Stimulated activated CD8-positive, alpha-beta memory T cell treated with anti-CD3 and anti-CD28 coated beads, Interleukin-4, amount 100 ng/mL, for 1 hour (primary cell): ENCODE data around the gene C1orf56.
"Not testable (repeated sequence)": the region's sequence is repeated elsewhere in the genome, so short reads cannot be mapped to it uniquely, and the experiment has no call there.

Experiments
- DNase-seq, 2 donors: peaks; one replicate each; pipeline ENCODE4 v3.0.0-alpha.2; 2020; ENCODE audit warnings: low read depth in 2 of 2, low spot score in 1 of 2

The C1orf56 gene

DNA sequence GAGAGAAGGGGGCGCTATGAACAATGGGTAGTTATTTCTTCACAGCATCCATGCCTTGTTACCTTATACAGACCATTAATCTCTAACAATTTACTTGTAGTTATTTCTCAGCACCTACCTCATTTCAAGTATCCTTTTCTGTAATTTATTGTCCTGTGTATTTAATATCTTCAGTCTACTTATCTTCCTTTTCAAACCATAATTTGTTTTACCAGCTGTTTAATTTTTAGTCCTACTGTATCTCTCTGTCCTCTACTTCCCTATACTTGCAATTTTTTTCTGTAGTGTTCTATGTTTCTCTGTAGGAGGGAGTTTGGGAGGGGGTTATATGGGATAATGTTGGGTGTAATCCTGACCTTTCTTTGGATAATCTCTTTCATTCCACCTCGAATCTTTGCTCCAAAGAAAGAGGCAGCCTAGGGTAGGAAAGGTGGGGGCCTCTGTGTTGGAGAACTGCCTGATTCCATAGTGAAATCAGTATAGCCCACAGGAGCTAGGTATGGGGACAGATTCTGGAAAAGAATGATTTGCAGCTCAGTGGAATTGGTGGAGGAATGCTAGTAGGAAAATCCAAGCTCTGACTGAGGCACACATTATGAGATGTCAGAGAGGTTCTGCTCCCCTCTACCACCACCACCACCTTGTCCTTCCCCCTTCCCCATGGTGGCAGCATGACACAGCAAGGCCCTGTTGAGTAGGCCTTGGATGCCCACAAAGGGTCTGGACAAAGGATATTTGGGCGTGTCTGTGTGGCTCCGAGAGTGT lies 13.3 kb downstream of the C1orf56 start:
- DNase-seq = no peak

DNA sequence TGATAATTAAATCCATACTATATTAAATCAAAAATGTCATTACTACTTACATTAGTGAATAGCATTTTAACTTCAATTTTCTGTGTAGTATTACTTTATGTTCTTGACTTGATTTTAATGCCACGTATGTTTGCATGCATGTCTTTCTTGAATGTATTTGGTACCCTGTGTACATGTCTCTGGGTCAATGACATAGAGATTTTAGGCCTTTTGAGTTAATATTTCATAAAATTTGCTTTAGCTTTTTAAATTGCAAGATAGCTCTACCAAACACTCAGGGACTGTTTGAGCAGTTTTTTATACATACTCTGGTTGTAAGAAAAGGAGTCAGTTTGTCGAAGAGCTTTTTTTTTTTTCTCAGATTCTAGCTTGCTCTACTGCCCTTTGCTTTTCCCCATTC lies 14.2 kb downstream of the C1orf56 start:
- no peak for DNase-seq

DNA sequence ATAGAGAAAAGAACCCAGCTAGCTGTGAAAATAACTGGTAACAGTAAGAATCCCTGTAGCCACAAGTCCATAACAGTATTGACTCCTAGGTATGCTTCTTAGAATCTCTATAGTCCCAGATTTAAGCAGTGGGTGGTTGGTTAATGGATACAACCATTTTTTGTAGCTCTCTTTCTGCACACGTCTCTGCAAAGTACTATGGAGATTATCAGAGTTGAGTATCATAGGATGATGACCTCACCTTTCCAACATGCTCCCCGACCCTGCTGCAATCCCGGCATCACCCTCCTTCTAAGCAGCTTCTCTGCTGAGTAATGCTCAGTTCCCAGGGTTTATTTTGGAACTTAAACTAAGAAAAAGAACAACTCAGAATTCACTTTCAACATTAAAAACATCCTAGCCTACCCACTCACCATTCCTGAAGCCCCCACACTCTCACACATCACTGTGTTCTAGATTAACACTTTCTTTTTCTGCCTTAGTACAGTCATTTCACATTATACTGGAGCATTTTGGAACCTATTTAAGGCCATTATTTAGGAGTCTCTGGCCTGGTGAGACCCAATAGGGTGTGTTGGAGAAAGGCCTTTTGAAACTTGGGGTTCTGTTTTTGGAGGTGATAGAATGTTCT lies 15.3 kb downstream of the C1orf56 start:
- DNase-seq = no peak

DNA sequence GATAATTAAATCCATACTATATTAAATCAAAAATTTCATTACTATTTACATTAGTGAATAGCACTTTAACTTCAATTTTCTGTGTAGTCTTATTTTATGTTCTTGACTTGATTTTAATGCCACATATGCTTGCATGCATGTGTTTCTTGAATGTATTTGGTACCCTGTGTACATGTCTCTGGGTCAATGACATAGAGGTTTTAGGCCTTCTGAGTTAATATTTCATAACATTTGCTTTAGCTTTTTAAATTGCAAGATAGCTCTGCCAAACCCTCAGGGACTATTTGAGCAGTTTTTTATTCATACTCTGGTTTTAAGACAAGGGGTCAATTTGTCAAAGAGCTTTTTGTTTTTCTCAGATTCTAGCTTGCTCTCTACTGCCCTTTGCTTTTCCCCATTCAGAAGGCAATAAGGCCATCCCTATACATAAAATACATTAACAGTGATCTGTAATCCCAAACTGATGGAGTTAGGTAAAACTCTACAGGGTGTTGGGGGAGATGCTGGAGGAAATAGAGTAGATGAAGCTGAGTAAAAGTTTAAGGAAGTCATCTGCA lies 17.6 kb downstream of the C1orf56 start:
- no peak for DNase-seq

DNA sequence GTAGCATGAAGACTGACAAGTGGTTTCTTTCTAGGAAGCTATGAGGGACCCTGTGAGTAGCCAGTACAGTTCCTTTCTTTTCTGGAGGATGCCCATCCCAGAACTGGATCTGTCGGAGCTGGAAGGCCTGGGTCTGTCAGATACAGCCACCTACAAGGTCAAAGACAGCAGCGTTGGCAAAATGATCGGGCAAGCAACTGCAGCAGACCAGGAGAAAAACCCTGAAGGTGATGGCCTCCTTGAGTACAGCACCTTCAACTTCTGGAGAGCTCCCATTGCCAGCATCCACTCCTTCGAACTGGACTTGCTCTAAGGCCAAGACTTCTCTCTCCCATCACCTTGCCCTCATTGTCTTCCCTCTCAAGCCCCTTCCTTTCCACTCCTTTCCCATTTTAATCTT lies 19.6 kb downstream of the C1orf56 start:
- DNase-seq = no peak

DNA sequence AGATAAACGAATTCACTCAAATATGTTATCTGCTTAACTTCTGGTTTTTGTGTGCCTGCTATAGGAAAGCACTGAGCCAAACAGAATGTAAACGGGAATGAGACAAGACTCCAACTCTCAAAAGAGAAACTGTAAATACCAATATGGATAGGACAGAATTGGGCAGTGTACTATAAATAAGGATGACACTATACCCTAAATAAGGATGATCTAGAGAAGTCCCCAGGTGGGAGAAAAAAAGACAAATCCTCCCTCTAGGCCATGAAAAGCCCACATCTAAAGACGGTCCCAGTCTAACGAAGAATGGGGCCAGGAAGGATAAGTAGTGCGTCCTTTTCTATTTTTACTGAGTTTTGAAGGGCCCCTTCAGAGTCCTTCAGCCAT lies 21.5 kb downstream of the C1orf56 start:
- DNase-seq = no peak

DNA sequence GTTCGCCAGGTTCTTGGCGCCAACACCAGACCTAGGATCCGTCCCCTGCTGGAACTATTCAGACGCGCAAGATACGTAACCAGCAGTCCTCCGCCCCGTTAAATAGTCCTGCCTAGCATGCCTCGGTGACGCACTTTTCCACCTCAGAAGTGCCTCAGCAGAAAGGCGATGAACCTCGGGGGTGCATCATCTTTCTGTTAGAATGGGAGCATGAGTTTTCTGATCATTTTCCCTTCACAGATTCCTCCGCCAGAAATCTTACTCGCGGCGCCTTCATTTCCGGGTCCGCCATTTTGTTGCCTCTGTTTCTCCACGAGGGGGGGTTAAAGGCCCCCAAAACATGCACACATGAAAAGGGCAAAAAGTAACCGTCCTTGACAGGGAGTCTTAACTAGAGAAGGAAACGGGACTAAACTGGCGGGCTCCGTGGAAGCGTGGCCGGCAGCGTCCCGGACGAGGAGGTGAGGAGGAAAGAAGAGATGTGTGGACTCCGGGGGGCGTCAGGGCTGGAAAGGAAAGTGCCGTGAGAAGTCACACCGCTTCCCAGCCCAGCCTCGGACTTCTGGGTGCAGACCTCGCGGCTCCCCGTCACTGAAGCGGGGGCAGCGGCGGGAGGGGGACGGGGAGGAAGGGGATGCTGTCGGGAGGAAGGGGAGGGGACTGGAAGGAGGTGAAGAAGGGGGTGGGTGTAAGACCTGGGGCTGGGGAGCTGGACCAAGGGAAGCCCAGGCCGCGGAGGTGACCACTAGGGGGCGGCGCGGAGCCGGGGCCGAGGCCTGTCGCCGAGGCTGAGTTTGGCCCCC lies 23.1 kb downstream of the C1orf56 start, which contains the start of gene GABPB2:
GABPB2 (plus strand) TSS at position 288 of the 803 bp plus-strand sequence. CDS start 17,429 bp downstream, outside the sequence.
- DNase-seq = peak; percentile 63 to 71

DNA sequence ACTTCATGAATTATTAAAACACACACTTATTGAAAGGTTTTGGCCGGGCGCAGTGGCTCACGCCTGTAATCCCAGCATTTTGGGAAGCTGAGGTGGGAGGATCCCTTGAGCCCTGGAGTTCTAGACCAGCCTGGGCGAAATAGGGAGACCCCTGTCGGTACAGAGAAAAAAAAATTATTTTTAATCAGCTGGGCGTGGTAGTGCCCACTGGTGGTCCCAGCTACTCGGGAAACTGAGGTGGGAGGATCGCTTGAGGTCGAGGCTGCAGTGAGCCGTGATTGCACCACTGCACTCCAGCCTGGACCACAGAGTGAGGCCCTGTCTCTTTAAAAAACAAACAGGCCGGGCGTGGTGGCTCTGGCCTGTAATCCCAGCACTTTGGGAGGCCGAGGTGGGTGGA lies 24.7 kb downstream of the C1orf56 start:
- no peak for DNase-seq

DNA sequence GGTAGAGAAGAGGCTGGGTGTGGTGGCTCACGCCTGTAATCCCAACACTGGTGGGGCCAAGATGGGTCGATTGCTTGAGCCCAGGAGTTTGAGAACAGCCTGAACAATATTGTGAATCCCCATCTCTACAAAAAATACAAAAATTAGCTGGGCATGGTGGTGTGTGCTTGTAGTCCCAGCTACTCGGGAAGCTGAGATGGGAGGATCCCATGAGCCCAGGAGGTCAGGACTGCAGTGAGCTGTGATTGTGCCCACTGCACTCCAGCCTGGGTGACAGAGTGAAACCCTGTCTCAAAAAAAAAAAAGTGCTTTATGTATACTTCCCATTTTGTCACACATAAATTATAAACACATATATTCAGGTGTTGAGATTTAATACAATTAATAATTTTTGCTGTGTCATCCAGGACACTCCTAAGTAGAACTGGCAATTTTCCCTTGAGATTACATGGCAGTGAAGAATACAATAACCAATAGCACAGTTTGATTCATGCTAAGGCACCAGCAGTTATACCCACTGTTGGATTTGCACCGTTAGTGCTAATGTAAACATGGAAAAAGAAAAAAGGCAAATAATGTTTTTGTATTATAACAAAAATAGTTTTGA lies 38.5 kb downstream of the C1orf56 start:
- no peak for DNase-seq

DNA sequence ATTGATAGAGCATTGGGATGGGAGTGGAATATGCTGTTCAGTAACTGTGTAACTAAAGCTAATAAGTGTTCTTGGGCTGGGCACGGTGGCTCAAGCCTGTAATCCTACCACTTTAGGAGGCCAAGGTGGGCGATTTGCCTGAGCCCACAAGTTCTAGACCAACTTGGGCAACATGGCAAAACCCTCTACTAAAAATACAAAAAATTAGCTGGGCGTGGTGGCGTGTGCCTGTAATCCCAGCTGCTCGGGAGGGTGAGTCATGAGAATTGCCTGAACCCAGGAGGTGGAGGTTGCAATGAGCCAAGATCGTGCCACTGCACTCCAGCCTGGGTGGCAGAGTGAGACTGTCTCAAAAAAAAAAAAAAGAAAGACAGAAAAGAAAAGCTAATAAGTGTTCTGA lies 49.9 kb downstream of the C1orf56 start:
- DNase-seq = not testable (repeated sequence)

DNA sequence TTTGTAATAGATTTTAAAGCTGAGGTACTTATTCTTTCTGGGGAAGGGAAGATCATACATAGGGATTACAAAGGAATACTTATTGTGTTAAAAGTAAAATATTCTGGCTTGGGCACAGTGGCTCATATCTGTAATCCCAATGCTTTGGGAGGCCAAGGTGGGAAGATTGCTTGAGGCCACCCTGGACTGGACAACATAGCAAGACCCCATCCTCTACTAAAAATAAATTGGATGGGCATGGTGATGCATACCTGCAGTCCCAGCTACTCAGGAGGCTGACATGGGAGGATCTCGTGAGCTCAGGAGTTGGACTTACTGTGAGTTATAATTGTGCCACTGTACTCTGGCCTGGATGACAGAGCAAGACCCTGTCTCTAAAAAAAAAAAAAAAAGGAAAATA lies 50.6 kb downstream of the C1orf56 start:
- DNase-seq = no peak
